RKO (cell line): Measurements from ENCODE around the gene HSPA12A.
A peak's percentile ranks its signal among the peaks of the same experiment; 100 is the strongest.

Experiments
- DNase-seq: peaks from one replicate; pipeline ENCODE4 v3.0.0-alpha.2; 2016; ENCODE audit warnings: low spot score

Gene HSPA12A, protein sequence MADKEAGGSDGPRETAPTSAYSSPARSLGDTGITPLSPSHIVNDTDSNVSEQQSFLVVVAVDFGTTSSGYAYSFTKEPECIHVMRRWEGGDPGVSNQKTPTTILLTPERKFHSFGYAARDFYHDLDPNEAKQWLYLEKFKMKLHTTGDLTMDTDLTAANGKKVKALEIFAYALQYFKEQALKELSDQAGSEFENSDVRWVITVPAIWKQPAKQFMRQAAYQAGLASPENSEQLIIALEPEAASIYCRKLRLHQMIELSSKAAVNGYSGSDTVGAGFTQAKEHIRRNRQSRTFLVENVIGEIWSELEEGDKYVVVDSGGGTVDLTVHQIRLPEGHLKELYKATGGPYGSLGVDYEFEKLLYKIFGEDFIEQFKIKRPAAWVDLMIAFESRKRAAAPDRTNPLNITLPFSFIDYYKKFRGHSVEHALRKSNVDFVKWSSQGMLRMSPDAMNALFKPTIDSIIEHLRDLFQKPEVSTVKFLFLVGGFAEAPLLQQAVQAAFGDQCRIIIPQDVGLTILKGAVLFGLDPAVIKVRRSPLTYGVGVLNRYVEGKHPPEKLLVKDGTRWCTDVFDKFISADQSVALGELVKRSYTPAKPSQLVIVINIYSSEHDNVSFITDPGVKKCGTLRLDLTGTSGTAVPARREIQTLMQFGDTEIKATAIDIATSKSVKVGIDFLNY

DNA sequence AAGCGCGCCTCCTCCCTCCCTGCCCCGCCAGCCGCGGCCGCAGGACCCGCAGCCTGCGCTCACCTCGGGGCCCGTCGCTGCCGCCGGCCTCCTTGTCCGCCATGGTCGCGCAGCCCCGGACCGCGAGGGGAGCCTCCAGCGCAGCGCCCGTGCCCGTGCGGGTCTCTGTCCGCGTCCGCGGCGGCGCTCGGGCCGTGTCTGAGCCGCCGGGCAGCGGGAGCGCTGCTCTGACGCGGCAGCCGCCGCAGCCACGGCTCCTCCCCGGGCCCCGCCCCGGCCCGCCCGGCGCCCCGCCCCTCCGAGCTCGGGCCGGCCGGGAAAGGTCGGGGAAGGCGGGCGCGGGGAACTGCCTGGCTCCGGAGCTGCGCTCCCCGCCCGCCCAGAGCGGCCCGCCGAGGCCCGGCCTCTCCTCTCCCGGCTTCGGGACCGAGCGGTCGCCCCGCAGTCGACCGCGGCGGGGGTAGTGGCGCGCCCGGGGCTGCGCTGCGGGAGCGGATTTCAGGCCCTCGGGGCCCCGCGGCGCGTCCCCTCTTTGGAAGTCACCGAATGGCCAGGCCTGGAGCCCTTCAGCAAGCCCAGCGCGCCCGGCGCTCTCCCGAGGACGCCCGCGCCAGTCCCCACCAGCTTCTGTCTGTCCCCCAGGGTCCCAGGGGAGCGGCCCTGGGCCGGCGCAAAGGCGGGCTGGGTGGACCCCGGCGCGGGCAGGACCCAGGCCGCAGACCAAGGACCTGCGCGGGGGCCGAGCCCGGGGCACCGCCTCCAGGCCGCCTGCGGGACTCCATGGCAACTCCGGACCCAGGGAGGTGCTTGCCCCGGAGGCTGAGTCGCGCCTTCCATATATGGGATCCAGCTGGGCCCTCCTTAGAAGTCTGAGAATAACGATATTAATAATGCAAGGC is at the start of gene HSPA12A:
Gene HSPA12A (minus strand): TSS at position 200 of the 899 bp plus-strand sequence. CDS start 97 bp downstream, at position 103.
- DNase-seq: peak; percentile 94

DNA sequence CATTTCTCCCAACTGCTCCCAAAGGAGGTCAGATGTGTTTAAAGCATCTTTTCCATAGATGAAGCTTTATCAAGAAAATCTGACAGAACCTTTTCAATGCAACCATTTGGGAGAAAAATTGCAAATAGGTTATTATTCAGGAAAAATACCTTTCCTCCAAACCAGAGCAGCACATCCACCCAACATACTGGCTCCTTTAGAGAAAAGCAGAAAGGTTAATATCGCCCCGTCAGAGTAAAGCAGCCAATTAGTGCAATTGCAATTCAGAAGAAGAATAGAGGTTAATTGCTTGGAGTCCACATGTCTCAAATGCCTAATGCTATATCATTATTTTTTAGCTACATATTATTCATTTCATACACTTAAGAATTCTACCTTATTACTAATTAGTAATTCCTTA is 48.9 kb upstream of the HSPA12A start:
- no peak for DNase-seq

DNA sequence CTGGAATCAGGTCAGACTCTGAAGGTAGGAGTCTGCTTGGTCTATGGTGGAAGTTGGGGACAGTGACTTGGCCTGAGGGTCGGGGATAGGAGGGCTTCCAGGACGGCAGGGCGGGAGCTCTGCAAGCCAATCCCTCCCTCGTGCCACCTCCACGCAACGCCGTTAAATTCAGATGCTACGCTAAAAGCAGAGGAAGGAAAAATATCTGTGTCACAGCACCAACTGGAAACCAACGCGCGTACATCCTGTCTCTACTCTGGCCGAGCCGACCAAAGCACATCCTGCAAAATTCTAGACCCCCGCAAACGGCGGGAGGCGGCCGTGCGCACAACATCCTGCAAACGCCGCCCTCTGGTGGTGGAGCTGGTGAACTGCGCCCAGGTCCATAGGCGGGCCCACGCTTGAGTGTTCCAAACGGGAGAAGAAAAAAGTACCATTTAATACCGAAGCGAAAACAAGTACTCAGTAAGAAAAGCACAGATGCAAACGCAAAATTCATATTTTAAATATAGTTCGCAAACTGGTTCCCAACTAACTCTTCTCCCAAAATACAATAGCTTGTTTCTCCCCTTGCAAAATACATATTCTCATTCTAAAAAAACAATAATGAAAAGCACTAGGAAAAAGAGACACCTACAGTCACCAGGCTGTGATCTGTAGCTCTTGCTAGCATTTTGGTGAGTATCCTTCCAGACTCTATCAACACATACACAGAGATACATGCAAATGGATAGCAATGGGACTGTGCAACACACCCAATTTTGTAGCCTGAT is 45.7 kb upstream of the HSPA12A start:
- peak; percentile 62 for DNase-seq

DNA sequence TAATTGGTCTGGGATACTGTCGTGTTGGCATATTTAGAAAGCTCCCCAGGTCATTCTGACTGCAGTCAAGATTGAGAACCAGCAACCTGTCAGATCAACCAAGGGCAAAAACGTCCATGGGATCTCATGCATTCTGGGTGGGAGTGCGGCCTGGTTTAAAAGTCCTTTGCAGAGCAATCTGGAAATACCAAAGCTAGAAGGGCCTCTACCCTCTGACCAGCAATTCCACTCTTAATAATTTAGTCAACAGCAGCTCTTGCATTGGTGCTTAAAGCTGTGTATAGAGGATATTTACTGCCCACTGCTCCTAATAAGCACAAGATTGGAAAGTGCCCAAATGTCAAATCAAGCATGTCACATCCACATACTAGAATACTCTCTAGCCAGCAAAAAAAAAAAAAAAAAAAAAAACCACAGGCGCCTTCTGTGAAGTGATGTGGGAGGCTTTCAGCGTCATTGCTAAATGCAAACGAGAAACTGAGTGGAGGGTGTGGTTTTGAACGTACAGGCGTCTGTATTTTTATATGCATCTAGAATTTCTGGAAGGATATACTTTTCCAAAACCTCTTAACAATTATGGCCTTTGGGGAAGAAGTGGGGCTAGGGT is 44.8 kb upstream of the HSPA12A start:
- no peak for DNase-seq

DNA sequence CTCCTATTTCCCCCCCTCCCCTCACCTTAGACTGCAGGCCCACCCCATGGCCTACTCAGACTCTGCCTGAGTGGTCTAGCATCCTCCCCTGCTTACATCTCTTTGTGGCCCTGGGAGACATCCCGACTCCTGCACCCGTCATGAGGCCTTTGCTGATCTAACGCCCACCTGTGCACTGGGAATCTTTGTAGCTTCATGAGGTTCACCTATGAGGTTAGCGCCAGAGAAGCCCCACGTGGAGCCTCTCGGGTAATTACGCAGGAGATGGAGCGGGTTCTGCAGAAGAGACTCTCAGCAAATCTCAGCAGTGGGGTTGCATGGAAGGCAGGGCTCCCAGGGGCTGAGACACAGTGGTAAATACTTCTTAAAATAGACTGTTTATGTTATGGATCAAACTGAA is 43.5 kb upstream of the HSPA12A start:
- DNase-seq: no peak

DNA sequence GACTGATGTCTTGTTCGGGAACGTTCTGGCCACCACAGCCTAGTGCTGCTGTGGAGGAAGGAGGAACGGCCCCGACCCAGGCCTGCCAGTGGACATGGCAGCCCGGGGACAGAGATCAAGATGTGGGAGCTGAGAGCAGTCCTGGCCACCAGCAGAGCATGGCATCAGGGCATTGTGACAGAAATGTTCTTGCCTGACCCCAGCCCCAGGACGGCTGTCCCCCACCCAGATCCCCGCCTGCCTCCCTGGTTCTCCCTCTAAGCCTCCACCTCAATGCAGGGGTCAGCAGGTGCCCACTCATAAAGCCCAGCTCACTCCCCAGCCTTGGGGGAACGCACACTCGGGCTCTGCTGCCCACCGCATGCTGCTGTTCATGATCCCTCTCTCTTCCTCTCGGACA is 42.9 kb upstream of the HSPA12A start:
- no peak for DNase-seq

DNA sequence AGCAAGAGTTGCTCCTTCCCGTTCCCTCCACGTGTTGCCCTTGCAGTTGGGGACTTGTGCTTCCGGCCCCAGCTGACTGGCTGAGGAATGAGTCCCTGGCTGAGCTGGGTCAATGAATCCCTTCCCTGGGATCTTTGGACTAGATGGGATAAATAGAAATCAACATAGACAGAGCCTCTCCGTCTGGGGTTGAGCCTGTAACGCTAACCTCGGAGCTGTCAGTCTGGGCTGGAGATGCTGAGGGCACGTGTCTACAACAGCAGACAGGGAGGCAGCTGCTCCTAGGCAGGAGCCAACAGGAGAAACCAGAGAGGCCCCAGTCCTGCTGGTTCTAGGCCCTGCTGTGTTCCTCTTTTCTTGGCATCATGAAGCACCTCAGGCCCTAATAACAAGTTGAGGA is 42.3 kb upstream of the HSPA12A start:
- DNase-seq: no peak

DNA sequence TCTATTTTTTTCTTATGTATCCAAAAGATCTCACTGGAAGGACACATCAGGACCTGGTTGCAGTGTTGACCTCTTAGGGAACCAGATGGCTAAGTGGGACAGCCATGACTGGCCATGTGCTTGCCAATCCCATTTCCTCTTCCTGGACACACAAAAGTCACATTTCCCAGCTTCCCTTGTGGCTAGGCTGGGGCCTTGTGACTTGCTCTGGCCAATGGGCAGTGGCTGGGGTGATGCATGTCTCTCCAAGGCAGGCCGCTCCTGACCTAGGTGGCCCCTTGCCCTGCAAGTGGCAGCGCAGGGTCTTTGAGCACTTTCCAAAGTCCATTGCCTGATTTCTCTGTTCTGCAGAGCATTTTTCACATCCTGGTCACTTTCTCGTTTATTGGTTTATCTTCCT is 41.7 kb upstream of the HSPA12A start:
- DNase-seq: no peak

DNA sequence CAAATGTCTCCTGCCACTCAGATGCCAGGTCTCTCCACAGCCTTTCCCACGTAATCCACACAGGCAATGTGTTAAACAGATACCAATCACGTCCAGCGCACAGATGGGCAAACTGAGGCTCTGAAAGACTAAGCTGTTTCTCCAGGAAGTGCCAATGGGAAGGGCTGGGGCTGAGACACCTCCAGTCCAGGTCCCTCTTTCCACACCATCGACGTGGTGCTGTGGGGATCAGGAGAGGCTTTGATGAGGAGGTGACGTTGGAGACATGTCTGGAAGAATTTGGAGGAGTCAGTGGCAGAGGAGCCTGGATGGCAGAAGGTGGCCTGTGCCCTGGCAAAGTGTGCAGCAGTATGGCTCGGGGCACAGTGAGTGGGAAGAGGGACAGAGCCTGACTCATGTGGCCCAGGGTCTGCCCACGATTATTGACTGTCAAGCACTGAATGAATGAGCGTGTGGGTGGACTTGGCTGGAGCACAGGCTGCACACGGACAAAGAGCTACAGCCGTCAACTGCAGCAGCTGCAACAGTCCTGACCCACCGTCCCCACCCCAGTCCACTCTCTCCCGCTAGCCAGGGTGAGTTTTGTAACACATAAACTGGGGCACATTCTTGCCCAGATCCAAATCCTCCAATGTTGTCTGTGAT is 40.8 kb upstream of the HSPA12A start:
- no peak for DNase-seq

DNA sequence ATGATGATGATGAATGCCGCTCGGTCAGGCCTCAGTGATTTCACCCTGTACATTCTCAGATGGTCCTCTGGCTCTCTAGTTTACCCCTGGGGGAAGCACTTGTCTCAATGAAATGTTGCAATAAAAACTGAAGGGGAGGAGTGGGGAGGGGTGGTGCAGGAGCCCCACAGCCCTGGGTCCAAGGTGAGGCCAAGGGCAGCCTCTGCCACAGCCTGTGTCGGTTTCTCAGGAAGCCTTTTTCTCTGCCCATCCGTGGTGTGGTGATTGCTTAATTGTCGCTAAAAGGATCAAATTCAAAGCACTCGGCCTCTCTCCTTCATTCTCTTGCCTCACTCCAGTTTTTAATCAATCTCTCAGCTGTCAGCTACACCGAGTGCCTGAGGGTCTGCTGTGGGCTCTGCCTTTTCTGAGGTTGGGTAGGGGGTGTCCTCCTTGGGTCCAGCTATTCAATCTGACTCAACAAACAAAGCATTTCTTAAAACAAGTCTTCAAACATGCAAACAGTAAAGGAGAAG is 39.1 kb upstream of the HSPA12A start:
- DNase-seq: no peak

DNA sequence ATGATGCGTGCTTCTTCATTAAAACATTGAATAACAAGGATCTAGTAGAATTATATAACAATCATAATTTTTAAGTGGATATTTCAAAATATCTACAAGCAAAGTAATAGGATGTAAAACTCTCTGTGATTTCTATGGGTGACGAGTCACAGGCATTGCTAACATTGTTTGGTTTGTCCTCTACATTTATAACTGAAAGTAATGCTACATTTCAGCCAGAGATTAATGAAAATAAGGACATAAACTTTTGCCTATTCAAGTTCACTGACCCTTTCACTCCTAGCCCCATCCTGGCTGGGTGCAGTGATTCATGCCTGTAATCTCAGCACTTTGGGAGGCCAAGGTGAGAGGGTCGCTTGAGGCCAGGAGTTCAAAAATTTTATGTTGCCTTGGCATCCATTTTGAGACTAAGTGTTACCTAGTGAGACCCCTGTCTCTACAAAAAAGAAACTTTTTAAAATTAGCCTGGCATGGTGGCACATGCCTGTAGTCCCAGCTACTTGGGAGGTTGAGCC is 38.4 kb upstream of the HSPA12A start:
- DNase-seq: no peak

DNA sequence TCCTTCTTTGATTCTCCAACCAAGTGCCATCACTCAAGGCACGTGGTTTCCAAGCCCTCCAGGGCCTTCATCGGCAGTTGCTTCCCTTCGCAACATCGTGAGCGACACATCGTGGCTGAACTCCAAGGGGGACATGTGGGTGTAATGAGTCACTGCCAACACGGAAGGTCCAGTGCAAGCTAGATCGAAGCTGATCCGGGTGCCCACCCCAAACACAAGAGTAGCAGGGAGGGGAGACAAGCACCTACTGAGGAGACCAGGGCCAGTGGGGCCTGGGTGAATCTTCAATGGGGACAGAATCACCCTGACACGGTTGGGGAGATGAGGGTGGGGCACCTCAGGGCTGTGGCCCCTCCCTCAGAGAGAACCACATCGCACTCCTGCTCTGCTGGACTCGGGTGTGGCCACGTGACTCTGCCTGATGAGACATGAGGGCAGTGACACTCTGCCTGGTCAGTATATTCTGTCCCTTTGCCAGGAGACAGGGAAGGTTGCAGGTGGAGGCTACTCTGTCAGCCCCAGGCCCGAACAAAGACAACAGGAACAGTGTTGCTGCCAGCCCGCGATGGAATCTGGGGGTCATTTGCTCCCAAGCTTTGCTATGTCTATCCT is 36.8 kb upstream of the HSPA12A start:
- DNase-seq: peak; percentile 38

DNA sequence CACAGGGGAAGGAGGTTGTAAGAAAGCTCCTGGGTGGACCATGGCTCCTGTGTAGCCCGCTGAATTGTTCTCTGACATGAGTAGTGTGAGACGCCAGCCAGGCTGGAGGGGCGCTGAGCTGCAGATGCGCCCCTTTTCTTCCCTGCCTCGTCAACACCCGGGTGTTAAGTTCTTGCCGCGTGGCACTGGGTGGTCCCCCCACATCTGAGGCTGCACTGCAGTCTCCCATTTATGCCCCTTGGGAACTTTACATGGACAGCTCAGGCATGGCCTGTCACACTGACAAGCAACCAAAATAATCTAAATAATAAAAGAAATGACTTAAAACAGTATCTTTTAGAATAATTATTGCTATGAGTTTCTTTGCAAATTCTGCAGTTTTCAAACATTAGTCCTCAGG is 34.6 kb upstream of the HSPA12A start:
- no peak for DNase-seq

DNA sequence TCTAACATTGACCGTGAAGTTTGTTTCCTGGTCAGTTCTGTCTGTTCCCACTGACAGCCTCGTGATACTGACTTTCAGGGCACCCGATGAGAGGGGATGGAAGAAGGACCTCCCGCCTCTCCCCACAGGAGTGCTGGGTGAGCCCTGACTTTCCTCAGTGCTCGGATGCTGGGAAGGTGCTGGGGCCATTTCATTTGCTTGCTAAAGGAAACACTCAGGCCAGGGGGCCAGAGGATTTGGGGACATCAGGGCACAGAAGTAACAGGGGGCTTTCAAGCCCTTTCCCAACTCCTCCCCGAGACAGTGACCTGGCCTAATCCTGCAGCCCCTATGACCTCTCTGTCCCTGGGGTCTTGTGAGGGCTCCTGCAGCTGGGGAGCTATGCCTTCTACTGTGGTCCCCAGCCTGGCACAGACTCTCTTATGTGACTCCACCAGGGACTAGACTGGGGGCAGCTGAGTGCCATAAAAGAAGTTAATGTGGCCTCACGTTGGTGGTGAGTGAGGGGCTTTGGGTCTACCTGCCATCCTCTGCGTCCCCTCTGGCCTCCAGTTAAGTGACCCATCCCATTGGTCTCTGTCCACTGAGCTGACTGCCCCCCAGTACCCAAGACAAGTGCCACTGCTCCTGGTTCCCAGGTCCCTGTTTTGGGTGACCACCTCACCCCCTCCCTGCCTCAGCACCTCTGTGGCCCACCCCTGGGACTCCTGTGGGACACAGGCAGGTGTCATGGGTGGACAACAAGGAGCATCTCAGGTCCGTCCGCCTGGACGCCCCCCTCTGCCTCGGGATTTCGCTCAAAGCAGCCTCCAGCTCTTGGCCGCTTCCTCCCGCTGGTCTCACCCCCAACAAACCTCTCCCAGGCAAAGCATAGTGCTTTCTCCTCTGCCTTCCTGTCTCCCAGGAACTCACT is 33.4 kb upstream of the HSPA12A start:
- DNase-seq: no peak

DNA sequence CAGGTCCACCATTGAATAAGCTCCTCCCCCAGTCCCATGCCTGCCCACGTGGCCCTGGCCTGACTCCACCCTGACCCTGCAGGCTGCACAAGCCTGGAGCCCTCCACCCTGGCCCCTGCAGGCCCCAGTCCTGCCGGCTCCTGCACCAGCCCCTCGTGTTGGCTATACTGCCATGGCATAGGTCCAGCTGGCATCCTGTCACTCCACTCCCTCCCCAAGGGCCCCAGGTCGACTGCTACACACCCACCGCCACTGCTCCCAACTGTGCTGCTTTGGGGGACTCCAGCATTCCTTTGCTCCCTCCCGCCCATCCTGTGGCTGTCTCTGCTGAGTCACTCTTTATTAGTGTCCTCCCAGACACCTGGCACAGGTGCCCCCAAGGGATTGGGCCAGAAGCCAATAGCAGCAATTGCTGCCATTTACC is 32.4 kb upstream of the HSPA12A start:
- no peak for DNase-seq

DNA sequence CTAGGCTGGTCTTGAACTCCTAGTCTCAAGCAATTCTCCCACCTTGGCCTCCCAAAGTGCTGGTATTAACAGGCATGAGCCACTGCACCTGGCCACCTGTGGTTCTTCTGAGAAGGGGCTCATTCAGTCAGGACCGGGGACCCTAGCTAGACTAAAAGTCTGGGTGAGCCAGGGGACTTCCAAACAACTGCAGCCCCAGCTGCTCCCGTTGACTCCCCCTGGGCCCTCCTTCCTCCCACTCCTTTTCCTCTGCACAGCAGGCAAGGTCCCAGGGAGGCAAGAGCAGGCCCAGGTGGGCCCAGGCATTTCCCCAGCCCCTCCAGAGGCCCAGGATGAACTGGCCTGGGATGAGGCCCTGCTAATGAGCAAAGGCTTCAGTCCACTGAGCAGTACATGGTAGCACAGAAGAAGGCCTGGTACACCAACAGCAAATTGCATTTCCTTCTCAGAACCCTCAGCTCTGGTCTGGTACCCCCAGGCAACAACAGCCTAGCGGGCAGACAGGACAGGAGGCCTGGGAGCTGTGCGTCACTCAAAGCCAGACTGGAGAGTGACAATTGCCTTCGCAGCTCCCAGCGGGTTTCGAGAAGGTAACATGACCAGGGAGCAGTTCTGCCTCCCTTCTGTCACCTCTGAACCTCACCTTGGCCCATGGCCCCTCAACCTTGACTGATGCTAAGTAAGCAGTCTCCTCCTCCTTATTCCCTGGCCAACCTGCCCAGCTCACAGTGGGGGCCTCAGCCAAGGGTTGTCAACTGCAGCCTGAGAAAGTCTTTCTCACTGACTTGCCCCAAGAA is 30.7 kb upstream of the HSPA12A start:
- no peak for DNase-seq

DNA sequence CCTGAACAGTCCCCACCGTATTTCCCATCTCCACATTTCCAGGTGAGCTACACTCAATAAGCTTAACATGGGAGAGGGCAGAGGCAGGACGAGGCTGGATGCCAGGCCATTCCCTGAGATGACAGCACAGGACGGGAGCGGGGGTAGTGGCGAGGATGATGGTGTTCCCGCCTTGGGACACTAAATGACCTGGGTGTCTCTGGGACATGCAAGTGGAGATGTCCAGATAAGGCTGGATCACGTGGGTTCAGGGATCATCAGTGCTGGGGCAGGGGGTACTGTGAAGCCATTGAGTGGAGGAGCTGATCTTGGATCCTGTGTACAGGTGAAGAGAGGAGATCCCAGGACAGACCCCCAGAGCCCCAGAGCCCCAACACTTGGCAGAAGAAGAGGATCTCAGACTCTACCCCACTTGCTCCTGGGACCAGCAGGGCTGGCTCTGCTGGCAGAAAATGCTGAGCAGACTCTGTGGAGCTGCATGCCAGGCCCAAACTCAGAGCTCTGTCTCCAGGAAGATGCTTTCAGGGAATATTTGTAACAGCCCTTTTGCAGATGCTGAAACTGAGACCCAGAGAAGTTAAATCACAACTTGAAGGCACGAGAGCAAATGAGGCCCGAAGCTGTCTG is 29.7 kb upstream of the HSPA12A start:
- DNase-seq: no peak
